H1 (cell line): ENCODE measurements around the gene SKIC8. TPM values are rescaled to one million over a fixed set of nuclear protein-coding genes. Genes with fewer than 3 reads are reported as not detected.

ENCODE experiments used
- CTCF ChIA-PET: fragments of 300-600 bp; sonication (Branson Sonifier 250); formaldehyde crosslinking; loops from one replicate; lab custom pipeline; 2021; ENCODE audit not compliant: partially characterized antibody; lab: Charles Lee
- POLR2A ChIA-PET: fragments of 300-600 bp; sonication (Branson Sonifier 250); formaldehyde crosslinking; loops from one replicate; lab custom pipeline; 2021; ENCODE audit warnings: inconsistent platforms; ENCODE audit not compliant: partially characterized antibody; lab: Charles Lee
- DNase-seq, 2 experiments: peaks; one replicate each; pipeline versions ENCODE4 v3.0.0 to v3.0.0-alpha.2; 2010 to 2022; ENCODE audit warnings: low spot score in 2 of 2, low read depth in 1 of 2, mixed read lengths in 1 of 2
- FAIRE-seq: peaks from 2 replicates; lab custom pipeline; 2011; peaks lifted over from hg19 to GRCh38; lab: Jason Lieb, UNC
- H2AFZ ChIP-seq: 2 replicates; pipeline ENCODE4 v1.8.1; 2012; ENCODE audit warnings: low read length, inconsistent platforms
- H2AK5ac ChIP-seq: 2 replicates; pipeline ENCODE4 v1.6.1; 2013; ENCODE audit warnings: low read depth, low read length
- H2BK120ac ChIP-seq: replicated peaks from 2 replicates; pipeline ENCODE3; 2013; ENCODE audit warnings: low read depth, low read length, inconsistent platforms
- H2BK12ac ChIP-seq: 2 replicates; pipeline ENCODE4 v1.6.1; 2013; ENCODE audit warnings: low read depth, low read length
- H2BK15ac ChIP-seq: 2 replicates; pipeline ENCODE4 v1.6.1; 2013; ENCODE audit warnings: low read length
- H2BK20ac ChIP-seq: 2 replicates; pipeline ENCODE4 v1.6.1; 2013; ENCODE audit warnings: low read length
- H2BK5ac ChIP-seq: 2 replicates; pipeline ENCODE4 v1.6.1; 2013; ENCODE audit warnings: low read depth, low read length
- H3K14ac ChIP-seq: 2 replicates; pipeline ENCODE4 v1.6.1; 2013; ENCODE audit warnings: inconsistent platforms; ENCODE audit not compliant: insufficient read length
- H3K18ac ChIP-seq: 2 replicates; pipeline ENCODE4 v1.6.1; 2013; ENCODE audit warnings: low read length; ENCODE audit errors: extremely low read depth
- H3K23ac ChIP-seq: 2 replicates; pipeline ENCODE4 v1.6.1; 2013; ENCODE audit warnings: inconsistent platforms; ENCODE audit not compliant: insufficient read length
- H3K23me2 ChIP-seq: 2 replicates; pipeline ENCODE4 v1.6.1; 2013; ENCODE audit warnings: low read depth, low read length
- H3K27ac ChIP-seq: 2 replicates; pipeline ENCODE4 v1.6.1; 2011; ENCODE audit warnings: low read depth, low read length, inconsistent platforms
- H3K27me3 ChIP-seq, 4 experiments: replicated peaks in 1 of 4; 1 replicate in 1 of 4; 2 replicates in 3 of 4; pipeline versions ENCODE4 v1.6.1 to v1.8.1; 2011 to 2013; ENCODE audit warnings: low read length in 3 of 4, mild to moderate bottlenecking in 3 of 4, inconsistent platforms in 2 of 4, mixed read lengths in 2 of 4, moderate library complexity in 1 of 4; ENCODE audit not compliant: control insufficient read depth in 3 of 4, insufficient read depth in 3 of 4; ENCODE audit errors: extremely low read depth in 1 of 4
- H3K36me3 ChIP-seq, 4 experiments: 2 replicates each; pipeline versions ENCODE4 v1.6.1 to v1.8.1; 2011 to 2013; ENCODE audit warnings: mild to moderate bottlenecking in 4 of 4, low read length in 3 of 4, moderate library complexity in 2 of 4, control low read depth in 1 of 4, inconsistent platforms in 1 of 4; ENCODE audit not compliant: insufficient read depth in 4 of 4, control insufficient read depth in 2 of 4
- H3K4ac ChIP-seq: replicated peaks from 2 replicates; pipeline ENCODE3; 2013; ENCODE audit warnings: low read length, low read depth, mixed read lengths, inconsistent platforms; ENCODE audit not compliant: insufficient read length
- H3K4me1 ChIP-seq, 4 experiments: replicated peaks in 1 of 4; 1 replicate in 1 of 4; 2 replicates in 3 of 4; pipeline versions ENCODE4 v1.6.1 to v1.8.1; 2011 to 2013; ENCODE audit warnings: low read length in 3 of 4, inconsistent platforms in 2 of 4, mixed read lengths in 1 of 4; ENCODE audit not compliant: insufficient read depth in 4 of 4, control insufficient read depth in 3 of 4
- H3K4me2 ChIP-seq, 2 experiments: 2 replicates each; pipeline versions ENCODE4 v1.6.1 to v1.8.1; 2011 to 2013; ENCODE audit warnings: low read depth in 2 of 2, low read length in 2 of 2, control low read depth in 1 of 2, inconsistent platforms in 1 of 2, mild to moderate bottlenecking in 1 of 2; ENCODE audit not compliant: insufficient read depth in 1 of 2
- H3K4me3 ChIP-seq, 4 experiments: fragments of 200-600, 300-600 bp in 1 of 4; sonication (generic), shearing (Covaris generic), sonication (Bioruptor Twin) in 1 of 4; 2 replicates each; pipeline versions ENCODE4 v1.5.1 to v1.8.1; 2011 to 2016; ENCODE audit warnings: low read length in 4 of 4, low read depth in 3 of 4, control low read depth in 2 of 4, inconsistent platforms in 2 of 4, mild to moderate bottlenecking in 2 of 4, mixed read lengths in 1 of 4, moderate library complexity in 1 of 4; ENCODE audit not compliant: insufficient read depth in 2 of 4; ENCODE audit errors: extremely low read depth in 1 of 4
- H3K56ac ChIP-seq: replicated peaks from 2 replicates; pipeline ENCODE3; 2013; ENCODE audit warnings: low read depth, mild to moderate bottlenecking, mixed read lengths, low read length, inconsistent platforms; ENCODE audit not compliant: insufficient read length
- H3K79me1 ChIP-seq: 2 replicates; pipeline ENCODE4 v1.6.1; 2013; ENCODE audit warnings: low read depth, low read length, control low read depth
- H3K79me2 ChIP-seq, 2 experiments: 2 replicates each; pipeline versions ENCODE4 v1.6.1 to v1.8.1; 2012 to 2013; ENCODE audit warnings: low read length in 2 of 2, mild to moderate bottlenecking in 2 of 2, inconsistent platforms in 1 of 2; ENCODE audit not compliant: insufficient read depth in 2 of 2, control insufficient read depth in 1 of 2
- H3K9ac ChIP-seq, 4 experiments: replicated peaks in 1 of 4; 1 replicate in 1 of 4; 2 replicates in 3 of 4; pipeline versions ENCODE4 v1.6.1 to v1.8.1; 2011 to 2013; ENCODE audit warnings: low read depth in 3 of 4, low read length in 3 of 4, control low read depth in 2 of 4, mild to moderate bottlenecking in 2 of 4, moderate library complexity in 2 of 4, inconsistent platforms in 1 of 4; ENCODE audit errors: extremely low read depth in 1 of 4
- H3K9me3 ChIP-seq, 2 experiments: 2 replicates each; pipeline versions ENCODE4 v1.6.1 to v1.8.1; 2012 to 2013; ENCODE audit warnings: mild to moderate bottlenecking in 2 of 2, moderate library complexity in 2 of 2, control low read depth in 1 of 2, inconsistent platforms in 1 of 2, low read depth in 1 of 2, low read length in 1 of 2, mixed read lengths in 1 of 2; ENCODE audit not compliant: insufficient read depth in 2 of 2
- H4K20me1 ChIP-seq, 2 experiments: replicated peaks in 1 of 2; 2 replicates each; pipeline versions ENCODE3 to v1.8.1; 2011 to 2013; ENCODE audit warnings: inconsistent platforms in 2 of 2, low read length in 2 of 2, mild to moderate bottlenecking in 1 of 2; ENCODE audit not compliant: insufficient read depth in 2 of 2, control insufficient read depth in 1 of 2
- H4K5ac ChIP-seq: 2 replicates; pipeline ENCODE4 v1.6.1; 2013; ENCODE audit warnings: low read length, low read depth, mixed read lengths, inconsistent platforms; ENCODE audit not compliant: insufficient read length
- H4K8ac ChIP-seq: 2 replicates; pipeline ENCODE4 v1.8.0; 2013; ENCODE audit warnings: mild to moderate bottlenecking, moderate library complexity, low read length, inconsistent platforms; ENCODE audit not compliant: insufficient read depth; ENCODE audit errors: extremely low read depth
- H4K91ac ChIP-seq: replicated peaks from 2 replicates; pipeline ENCODE3; 2013; ENCODE audit warnings: low read length, mixed read lengths, inconsistent platforms; ENCODE audit not compliant: insufficient read length
- CBX5 ChIP-seq: fragments of 300-800, 300-1000 bp; sonication (generic); IDR thresholded peaks from 2 replicates; pipeline ENCODE4 v1.7.1; 2016; ENCODE audit warnings: antibody characterized with exemption, low read length, low read depth
- EZH2 ChIP-seq: fragments of 200-600 bp; sonication (generic); IDR thresholded peaks from 2 replicates; pipeline ENCODE4 v1.7.1; 2012; ENCODE audit warnings: low read depth, mild to moderate bottlenecking, moderate library complexity, low read length, inconsistent platforms; ENCODE audit not compliant: severe bottlenecking
- HDAC6 ChIP-seq: IDR thresholded peaks from one replicate; pipeline ENCODE4 v1.7.1; 2012; ENCODE audit warnings: low read depth, mild to moderate bottlenecking, inconsistent platforms, low read length, moderate library complexity
- MAFK ChIP-seq: IDR thresholded peaks from 2 replicates; pipeline ENCODE4 v1.6.1; 2012; ENCODE audit warnings: low read depth, mild to moderate bottlenecking, improper control_type of control experiment, low read length
- PHF8 ChIP-seq: fragments of 200-600 bp; sonication (generic); conservative IDR thresholded peaks from 2 replicates; pipeline ENCODE4 v1.7.1; 2012; ENCODE audit warnings: low read depth, mild to moderate bottlenecking, inconsistent platforms, low read length, moderate library complexity
- RXRA ChIP-seq: IDR thresholded peaks from 2 replicates; pipeline ENCODE4 v1.6.1; 2011; ENCODE audit warnings: low read depth, mild to moderate bottlenecking, low read length, moderate library complexity; ENCODE audit not compliant: insufficient read depth
- SIRT6 ChIP-seq: IDR thresholded peaks from one replicate; pipeline ENCODE4 v1.7.1; 2012; ENCODE audit warnings: low read length, inconsistent platforms
- SUZ12 ChIP-seq: fragments of 200-600 bp; sonication (generic); IDR thresholded peaks from 2 replicates; pipeline ENCODE4 v1.6.1; 2012; ENCODE audit warnings: mild to moderate bottlenecking, inconsistent platforms, low read length, moderate library complexity, mixed read lengths
- whole genome bisulfite sequencing, 2 experiments: shearing (Covaris generic) in 1 of 2; methylation state at CpG; one replicate each; pipeline versions ENCODE4 v1.1.6 to v1.1.7; 2013 to 2015; ENCODE audit warnings: low lambda C conversion rate in 2 of 2, mixed read lengths in 2 of 2, inconsistent platforms in 1 of 2, low coverage in 1 of 2, missing lambda C conversion rate in 1 of 2; ENCODE audit not compliant: insufficient replicate concordance in 2 of 2, insufficient coverage in 1 of 2, insufficient read length in 1 of 2; ENCODE audit errors: extremely low coverage in 1 of 2, missing lambda C conversion rate in 1 of 2; 5-methylcytosine and 5-hydroxymethylcytosine counted together
- polyA plus RNA-seq, 7 experiments: library from polyadenylated mRNA; depleted of rRNA in 3 of 7; stranded (reverse) in 5 of 7; unstranded in 2 of 7; fragments of >200 nt in 5 of 7; fragments of 200-250 nt in 2 of 7; gene quantifications; 1 replicate in 5 of 7; 2 replicates in 1 of 7; 4 replicates in 1 of 7; pipeline versions ENCODE4 v1.2.1 to v1.2.3, GENCODE V29; 2011 to 2013; ENCODE audit warnings: missing spikeins in 2 of 7, mixed read lengths in 2 of 7
- total RNA-seq: library from RNA; stranded (reverse); fragmentation: NEBNext Ultra II Directional; extraction: Animal tissue kit (Norgen Biotek cat#: 25700); gene quantifications from 2 replicates; pipeline ENCODE4 v1.2.1, GENCODE V29; 2021

SKIC8 gene
- total and polyA plus RNA-seq, 2 of the 8 experiments (the other 6 are each of a cell fraction or from before 2014, with no cell fraction given) = 44.2 to 77.7 TPM

- no peak overlapping the region for H3K56ac ChIP-seq
- no peak overlapping the region for H4K91ac ChIP-seq
- H3K4me2 ChIP-seq = no peak overlapping the region
- no peak overlapping the region for H2BK20ac ChIP-seq
- H2BK15ac ChIP-seq = no peak overlapping the region
- H2BK5ac ChIP-seq = no peak overlapping the region
- no peak overlapping the region for H3K4ac ChIP-seq
- no peak for TF ChIP-seq PHF8
- TF ChIP-seq CBX5 = no peak
- no peak for TF ChIP-seq RXRA
- no peak for TF ChIP-seq HDAC6
- TF ChIP-seq EZH2 = no peak
- TF ChIP-seq SUZ12 = no peak
- TF ChIP-seq MAFK = no peak
- TF ChIP-seq SIRT6 = no peak
- H3K23me2 ChIP-seq = no peaks in the 10 kb centered on the region; the same call in 1 of the 2 replicates
- no peak overlapping the region for H3K4me3 ChIP-seq
- FAIRE-seq (no peak), DNase-seq (no peak)
- POLR2A ChIA-PET = interaction anchor here (0.7 to 1.4 kb wide), 2 partner anchors 12 to 14 kb away, joined by 3 to 5 read pairs; no protein-coding TSS in a partner anchor
- H3K27me3 ChIP-seq = peaks cover 0 to 19% (median 10%) of the 10 kb centered on the region in 4 experiments; a peak in 4 of 7 replicates
- no peak overlapping the region for H3K9ac ChIP-seq
- H4K20me1 ChIP-seq = no peaks in the 10 kb centered on the region
- H3K79me1 ChIP-seq = no peaks in the 10 kb centered on the region
- no peak overlapping the region for H2BK120ac ChIP-seq
- H3K23ac ChIP-seq = no peak overlapping the region
- H4K5ac ChIP-seq = no peak overlapping the region
- H2AK5ac ChIP-seq = no peak overlapping the region
- H4K8ac ChIP-seq = no peak overlapping the region
- CTCF ChIA-PET = interaction anchor here (1.7 to 2.5 kb wide), 3 partner anchors 12 to 89 kb away, joined by 4 to 11 read pairs (median 10); no protein-coding TSS in a partner anchor
- H2BK12ac ChIP-seq = no peak overlapping the region
- H3K79me2 ChIP-seq = no peaks in the 10 kb centered on the region
- no peak overlapping the region for H3K18ac ChIP-seq
- no peak overlapping the region for H3K27ac ChIP-seq
- no peaks in the 10 kb centered on the region for H3K36me3 ChIP-seq
- no peak overlapping the region for H3K14ac ChIP-seq
- H3K9me3 ChIP-seq = no peaks in the 10 kb centered on the region
- WGBS, 2 experiments = 74% methylated on average over 2 of the region's 2 CpGs; no CpG with 5 or more reads in 1 of the 2 experiments
- no peak overlapping the region for H2AFZ ChIP-seq
- 0 out of 7 replicates have a peak, but pooled peaks cover 0 to 3% (median 0%) of the 10 kb centered on the region in 4 experiments for H3K4me1 ChIP-seq
Observed at GRCh38 chr15:78266806-78267205, 32.6 kb downstream of the SKIC8 start.
